ENCODE data around the gene LCN10.

Gene LCN10

DNA sequence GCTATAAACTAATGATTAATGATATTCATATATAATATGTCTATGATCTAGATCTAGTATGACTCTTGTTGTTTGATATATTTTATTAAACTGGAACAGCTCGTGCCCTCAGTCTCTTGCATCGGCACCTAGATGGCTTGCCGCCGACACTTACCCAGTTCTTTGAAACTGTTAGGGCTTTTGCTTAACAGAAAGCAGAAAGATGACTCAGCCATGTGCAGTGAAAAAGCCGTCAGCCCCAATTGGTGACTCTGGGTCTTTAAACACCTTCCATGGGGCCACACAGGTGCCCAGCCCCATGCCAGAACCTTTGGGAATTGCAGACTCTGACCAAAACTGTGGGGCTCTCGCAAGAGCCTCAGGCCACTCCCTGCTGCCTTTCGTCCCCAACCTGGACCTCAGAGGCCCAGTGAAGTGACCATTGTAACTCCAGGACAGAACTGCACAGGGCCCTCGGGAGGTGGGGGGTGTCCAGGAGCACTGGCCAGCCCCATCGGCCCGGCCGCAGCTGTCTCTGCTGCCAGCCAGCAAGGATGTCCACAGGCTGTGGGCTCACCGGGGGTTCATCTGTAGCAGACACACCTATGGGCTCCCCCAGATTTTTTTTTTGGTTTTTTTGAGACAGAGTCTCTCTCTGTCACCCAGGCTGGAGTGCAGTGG is 7.8 kb downstream of the LCN10 start:
- DNase-seq = no peak

GRCh38 chr9:136733611-136734010 is 9.1 kb downstream of the LCN10 start:
- DNase-seq = no peak

GRCh38 chr9:136732444-136733178 is 10.1 kb downstream of the LCN10 start:
- DNase-seq = no peak

- no peak for DNase-seq
These were observed 12.8 kb downstream of the LCN10 start for GRCh38 chr9:136729926-136730325.

DNA sequence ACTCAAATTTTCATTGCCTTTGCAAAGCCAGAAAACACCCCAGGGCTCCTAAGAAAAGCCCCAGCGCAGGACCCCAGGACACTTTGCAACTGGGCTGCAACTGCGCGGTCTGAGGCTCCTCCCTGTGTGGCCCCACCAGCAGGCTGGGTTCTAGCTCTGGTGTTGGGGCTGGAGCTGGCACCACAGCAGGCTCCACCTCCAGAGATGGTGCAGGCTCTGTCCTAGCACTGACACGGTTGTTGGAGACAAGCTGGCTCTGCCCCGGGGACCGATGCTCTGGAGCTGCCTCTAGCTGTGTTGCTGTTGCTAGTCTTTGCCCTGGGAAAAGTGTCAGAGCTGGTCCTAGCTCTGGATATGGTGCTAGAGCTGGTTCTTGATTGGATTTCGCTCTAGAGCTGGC is 13.6 kb downstream of the LCN10 start:
- no peak for DNase-seq

GRCh38 chr9:136728548-136729123 is 14.1 kb downstream of the LCN10 start:
- no peak for DNase-seq

DNA sequence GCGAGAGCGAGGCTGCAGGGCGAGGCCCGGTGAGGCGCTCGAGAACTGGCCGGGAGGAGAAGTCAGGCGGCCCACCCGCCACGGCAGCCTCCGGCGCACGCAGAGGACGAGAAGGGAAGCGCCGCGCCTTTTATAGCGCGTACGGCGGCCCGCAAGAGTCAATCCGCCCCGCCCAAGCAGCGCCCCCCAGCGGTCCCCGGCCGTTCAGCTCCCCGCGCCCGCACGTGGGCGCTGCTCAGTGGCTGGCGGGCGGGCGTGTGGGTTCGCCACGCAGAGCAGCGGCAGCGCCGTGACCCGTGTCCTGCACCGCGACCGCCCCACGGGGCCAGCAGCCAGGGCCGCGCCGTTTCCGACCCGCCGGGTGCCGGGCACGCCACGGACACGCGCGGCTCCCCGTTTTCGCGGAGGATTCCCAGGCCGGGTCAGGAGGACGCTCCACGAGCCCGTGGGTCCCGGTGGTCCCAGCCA is 14.6 kb downstream of the LCN10 start:
- DNase-seq = peak; percentile 69

- DNase-seq = no peak
These were observed 16.0 kb downstream of the LCN10 start for GRCh38 chr9:136726631-136727191.

- DNase-seq = no peak
These were observed 16.6 kb downstream of the LCN10 start for GRCh38 chr9:136726118-136726517.

- DNase-seq = no peak
These were observed 17.1 kb downstream of the LCN10 start for GRCh38 chr9:136725612-136726011.

DNA sequence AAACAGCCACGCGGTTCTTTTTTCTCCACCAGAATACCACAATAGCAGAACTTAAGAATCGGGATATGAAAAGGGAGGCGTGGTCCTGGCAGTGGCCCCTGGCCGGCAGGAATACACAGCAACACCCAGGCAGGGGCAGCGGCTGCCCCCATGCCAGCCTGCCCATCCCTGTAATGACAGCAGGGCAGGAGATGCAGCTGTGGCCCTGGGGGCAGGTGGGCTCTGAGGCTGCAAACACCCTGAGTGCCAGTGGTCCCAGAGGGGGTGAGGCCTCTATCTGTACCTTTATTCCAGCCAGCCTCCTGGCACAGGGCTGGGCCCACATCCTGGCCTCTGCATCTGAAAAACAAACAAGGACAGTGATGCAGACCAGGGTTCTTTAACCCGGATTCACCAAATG is 18.0 kb downstream of the LCN10 start:
- DNase-seq = no peak

DNA sequence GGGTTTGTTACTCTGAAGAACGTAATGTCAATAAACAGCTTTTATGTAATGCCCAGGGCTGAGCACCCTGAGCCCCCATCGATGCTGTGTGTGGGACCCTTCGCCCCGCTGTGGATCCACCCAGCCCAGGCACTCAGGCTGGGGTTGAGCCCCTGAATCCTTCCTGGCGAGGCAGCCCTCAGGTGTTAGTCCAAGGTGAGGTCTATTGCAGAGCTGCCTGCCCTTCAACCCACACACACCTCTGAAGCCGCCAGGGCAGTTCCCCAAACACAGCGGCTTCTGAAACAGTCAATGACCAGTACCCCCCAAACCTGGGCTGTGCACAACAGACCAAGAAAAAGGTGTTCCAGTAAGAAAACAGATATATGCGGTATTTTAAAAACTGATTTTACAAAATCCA is 18.8 kb downstream of the LCN10 start:
- DNase-seq = no peak

DNA sequence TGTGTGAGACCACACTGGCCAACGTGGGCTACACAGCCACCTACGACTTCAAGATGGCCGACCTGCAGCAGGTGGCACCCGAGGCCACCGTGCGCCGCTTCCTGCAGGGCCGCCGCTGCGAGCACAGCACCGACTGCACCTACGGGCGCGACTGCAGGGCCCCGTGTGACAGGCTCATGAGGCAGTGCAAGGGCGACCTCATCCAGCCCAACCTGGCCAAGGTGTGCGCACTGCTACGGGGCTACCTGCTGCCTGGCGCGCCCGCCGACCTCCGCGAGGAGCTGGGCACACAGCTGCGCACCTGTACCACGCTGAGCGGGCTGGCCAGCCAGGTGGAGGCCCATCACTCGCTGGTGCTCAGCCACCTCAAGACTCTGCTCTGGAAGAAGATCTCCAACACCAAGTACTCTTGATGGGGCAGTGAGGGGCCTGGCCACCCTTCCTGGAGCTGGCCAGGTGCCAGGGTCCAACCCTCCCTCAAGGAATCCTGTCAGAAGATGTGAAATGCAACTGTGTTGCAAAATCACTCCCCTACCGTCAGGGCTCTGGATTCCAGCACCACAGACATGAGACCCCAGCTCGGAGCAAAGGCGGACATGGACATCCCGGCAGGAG is 19.3 kb downstream of the LCN10 start:
- no peak for DNase-seq

- no peak for DNase-seq
These were observed 19.8 kb downstream of the LCN10 start for GRCh38 chr9:136722969-136723356.

GRCh38 chr9:136722093-136722968 is 20.4 kb downstream of the LCN10 start:
- DNase-seq = no peak

DNA sequence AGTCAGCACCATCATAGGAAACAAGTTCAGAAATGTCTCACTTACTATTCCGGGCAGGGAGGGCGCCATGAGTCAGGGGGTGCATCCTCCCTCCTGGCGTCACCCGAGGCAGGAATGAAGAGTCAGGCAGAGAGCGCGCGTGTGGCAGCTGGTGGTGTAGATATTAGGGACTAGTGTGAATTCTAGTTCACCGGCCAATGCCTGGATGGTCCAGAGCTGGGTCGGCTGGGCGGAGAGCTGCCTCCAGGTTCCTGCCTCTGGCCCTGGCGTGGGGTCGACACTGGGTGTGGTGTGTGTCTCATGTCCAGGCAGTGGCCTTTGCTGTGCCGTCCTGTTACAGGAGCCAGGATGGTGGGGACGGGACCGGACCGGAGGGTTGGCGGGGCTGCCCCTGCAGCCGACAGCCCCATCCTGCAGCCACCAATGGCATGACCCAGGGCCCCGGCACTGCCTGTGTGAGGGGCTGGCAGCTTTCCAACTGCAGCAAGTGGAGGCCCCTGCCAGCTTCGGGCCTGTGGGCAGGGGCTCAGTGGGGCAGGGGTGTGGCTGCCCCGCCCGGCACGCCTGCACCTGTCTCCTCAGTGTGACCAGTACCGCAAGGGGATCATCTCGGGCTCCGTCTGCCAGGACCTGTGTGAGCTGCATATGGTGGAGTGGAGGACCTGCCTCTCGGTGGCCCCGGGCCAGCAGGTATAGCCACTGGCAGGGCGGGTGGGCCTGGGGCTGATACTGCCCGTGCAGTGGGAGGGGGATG is 21.2 kb downstream of the LCN10 start:
- no peak for DNase-seq

GRCh38 chr9:136720898-136721338 is 21.8 kb downstream of the LCN10 start:
- no peak for DNase-seq

DNA sequence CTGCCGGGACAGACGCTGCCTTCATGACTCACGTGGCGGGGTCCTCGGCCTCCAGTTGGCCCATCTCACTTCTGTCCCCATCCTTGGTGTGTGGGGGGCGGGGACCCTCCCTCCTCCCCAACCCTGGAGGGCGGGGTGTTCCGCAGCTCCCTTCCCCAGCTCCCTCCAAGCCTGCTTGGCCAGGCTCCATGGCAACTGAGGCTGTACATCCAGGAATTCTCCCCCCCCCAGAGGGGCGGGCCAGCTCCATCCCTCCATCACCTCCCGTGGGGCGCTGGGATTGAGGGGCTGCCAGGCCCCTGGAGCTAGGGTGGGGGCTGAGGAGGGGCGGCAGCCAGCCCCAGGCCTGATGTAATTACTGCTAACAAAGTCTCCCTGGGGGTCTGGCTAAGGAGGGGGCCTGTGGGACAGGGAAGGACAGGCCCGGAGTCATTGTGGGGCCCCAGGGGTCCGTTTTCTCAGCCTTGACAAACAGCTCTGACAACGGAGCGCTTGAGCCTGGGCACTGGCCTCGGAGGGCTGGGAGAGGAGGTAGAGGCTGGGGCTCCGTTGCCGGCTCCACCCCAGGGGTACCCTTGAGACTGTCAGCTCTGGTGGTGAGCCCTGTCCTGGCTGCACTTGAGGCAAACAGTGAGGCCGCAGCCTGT is 22.4 kb downstream of the LCN10 start:
- DNase-seq = no peak

- DNase-seq = no peak
These were observed 23.4 kb downstream of the LCN10 start for GRCh38 chr9:136719195-136719880.
